Stimulated activated CD4-positive, alpha-beta T cell treated with anti-CD3 and anti-CD28 coated beads, Interleukin-4, amount 100 ng/mL, for 1 hour (primary cell): ENCODE measurements around the gene ZNF24.
A peak's percentile ranks its signal among the peaks of the same experiment; 100 is the strongest.

ENCODE experiments used
- DNase-seq: peaks from one replicate; pipeline ENCODE4 v3.0.0-alpha.2; 2020

ZNF24 gene

DNA sequence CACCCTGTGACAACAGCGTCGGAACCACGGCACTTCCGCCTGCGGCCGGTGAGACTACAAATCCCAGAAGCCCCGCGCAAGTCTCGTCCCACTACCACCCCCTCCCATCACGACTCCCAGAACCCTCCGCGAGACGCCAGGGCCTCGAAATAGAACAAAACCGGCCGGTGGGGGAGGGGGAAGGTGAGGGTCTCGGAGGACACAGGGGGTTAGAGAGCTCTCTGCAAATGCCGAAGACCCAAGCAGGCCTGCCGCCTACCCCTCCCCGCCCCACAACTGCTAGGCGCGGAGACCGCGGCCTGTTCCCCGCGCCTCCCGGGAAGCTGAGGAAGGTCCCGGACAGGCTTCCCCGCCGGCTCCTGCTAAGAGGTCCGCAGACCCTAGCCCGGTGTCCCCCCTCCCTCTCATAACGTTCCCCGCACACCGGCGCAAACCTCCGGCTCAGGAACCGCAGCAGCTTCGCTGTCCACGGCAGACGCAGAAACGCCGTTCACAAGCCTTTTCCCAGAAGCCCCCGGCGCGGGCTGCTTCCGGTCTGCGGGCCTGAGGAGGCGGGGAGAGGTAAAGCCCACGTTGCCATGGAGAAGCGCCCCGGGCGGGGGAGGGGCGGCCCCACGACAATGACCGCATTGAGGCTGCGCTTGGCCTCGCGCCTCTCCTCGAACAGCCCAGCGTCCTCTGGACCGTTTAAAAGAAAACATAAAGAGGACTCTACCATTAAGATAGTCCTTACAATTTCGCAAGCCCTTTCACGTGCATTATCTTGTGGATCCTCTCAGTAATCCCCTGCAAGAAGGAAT is at the start of gene ZNF24:
ZNF24 (minus strand) TSS at position 485 of the 800 bp plus-strand sequence. CDS start 3,770 bp downstream, outside the sequence.
- DNase-seq: peak; percentile 93

DNA sequence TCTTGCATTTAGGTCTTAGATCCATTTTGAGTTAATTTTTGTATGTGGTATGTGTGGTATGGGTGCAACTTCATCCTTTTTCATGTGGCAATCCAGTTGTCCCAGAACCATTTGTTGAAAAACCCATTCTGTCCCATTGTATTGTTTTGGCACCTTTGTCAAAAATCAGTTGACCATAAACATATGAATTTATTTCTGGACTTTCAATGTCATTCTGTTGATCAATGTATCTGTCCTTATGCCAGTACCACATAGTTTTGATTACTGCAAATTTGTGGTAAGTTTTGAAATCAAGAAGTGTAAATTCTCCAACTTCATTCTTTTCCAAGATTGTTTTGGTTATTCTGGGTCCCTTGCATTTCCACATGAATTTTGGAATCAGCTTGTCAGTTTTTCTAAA is 49.5 kb upstream of the ZNF24 start:
- DNase-seq: no peak

DNA sequence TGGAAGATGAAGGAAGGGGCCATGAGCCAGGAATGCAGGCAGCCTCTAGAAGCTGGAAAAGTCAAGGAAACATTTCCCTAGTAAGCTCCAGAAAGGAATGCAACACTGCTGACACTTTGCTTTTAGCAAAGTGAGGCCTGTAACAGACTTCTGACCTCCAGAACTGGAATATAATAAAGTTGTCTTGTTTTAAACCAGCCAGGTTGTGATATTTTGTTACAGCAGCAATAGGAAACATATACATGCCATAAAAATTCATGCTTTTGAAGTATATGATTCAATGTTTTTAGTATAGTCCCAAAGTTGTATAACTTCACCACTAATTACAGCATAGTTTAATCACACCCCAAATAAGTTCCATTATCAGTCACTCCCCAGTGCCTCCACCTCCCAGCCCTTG is 48.2 kb upstream of the ZNF24 start:
- DNase-seq: no peak

DNA sequence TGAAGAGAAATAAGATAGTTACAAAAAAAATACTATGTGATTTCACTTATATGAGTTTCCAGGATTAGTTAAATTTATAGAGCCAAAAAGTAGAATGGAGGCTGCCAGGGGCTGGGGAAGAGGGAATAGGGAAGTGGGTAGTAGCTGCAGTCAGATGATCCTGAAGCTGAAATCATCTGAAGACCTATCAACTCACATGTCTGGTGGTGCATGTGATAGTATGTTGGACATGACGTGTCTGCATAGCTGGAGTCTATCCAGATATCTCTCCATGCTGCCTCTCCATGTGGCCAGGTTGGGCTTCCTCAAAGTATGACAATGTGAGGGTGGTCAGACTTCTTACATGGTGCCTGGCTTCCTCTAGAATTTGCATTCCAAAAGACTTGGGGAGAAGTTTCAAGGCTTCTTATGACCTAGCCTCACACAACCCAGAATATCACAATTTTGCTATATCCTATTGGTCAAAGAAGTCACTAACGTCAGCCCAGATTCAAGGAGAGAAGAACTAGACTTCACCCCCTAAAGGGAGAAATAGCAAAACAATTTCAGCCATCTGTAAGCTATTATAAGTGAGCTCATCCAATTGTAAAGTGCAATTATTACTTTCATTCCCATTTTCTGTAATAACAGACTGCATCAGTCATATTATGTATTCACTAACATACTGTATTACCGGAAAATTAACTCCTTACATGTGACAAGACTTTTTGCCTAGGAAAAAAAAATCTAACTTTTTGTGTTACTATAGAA is 46.9 kb upstream of the ZNF24 start:
- DNase-seq: no peak

DNA sequence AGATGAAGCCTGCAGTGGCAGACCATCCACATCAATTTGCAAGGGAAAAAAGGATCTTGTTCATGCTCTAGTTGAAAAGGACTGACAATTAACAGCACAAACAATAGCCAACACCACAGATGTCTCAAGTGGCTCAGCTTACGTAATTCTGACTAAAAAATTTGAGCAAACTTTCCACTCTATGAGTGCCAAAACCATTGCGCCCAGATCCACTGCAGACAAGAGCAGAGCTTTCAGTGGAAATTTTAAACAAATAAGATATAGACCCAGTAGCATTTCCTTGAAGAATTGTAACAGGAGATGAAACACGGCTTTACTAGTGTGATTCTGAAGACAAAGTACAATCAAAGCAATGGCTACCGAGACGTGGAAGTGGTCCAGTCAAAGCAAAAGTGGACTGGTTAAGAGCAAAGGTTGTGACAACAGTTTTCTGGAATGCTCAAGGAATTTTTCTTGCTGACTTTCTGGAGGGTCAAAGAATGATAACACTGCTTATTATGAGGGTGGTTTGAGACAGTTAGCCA is 44.9 kb upstream of the ZNF24 start:
- no peak for DNase-seq

DNA sequence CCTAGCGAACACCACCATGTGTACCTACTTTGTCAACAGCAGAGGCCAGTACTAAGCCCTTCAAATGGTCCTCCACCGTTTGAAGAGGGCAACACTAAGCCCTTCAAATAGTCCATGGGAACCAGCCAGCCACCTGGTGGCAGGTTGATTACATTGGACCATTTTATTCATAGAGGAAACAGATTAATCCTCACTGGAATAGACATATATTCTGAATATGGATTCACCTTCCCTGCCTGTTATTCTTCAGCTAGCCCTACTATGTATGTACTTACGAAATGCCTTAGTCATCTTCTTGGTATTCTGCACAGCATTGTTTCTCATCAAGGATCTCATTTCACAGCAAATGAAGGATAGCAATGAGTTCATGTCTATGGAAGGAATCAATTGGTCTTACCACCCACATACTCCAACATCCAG is 42.9 kb upstream of the ZNF24 start:
- DNase-seq: no peak

DNA sequence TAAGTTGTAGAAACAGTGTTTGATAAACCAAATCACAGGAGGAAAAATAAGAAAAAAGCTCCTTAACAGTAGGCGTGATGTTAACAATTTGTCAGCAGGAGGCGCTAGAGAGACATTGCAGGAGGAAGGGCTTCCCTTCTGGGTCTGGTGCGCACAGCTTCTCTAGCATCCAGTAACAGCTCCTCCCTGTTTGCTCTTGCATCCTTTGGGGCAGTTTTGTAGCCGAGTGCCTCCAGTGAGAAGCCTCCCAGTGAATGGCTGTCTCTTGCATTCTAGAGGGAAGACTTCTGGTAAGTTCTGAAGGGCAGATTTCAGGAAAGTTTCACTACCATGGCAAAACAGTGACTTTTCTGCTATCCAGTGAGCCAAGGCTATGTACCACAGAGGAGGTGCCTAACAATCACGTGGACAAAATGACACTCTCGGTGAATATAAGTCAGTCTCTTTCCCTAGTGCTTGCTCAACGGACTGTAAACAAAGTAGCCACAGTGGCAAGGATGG is 42.4 kb upstream of the ZNF24 start:
- DNase-seq: peak; percentile 41

DNA sequence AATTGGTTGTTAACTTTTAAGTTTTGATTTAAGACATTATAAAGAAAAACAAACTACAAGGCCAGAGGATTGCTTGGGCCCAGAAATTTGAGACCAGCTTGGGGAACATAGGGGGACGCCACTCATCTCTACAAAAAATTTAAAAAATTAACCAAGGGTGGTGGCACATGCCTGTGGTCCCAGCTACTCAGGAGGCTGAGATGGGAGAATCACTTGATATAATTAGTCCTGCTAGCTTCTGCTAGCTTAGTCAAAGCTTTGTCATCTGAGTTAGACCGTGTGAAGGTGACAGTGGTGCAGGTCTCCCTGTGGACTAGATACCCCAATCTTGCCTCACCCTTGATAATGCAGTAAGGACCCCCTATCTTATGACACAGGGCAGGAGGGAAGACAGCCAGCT is 38.9 kb upstream of the ZNF24 start:
- DNase-seq: no peak

DNA sequence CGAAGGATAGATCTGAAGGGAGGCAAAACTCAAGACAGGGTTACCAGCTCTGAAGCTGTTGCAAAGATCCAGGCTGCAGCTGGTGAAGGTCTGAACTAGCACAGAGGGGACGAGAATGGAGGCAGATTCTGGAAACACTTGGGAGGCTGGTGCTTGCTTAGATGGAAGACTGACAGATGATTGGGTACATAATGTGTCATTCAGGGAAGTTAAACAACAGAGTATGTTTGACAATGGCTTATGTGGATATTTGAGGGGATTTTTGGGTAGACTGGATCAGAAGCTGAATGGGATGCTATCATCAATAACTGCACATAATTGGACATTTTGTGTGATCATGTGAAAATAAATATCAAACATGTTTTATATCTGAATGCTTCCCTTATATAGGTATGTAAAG is 35.2 kb upstream of the ZNF24 start:
- no peak for DNase-seq

DNA sequence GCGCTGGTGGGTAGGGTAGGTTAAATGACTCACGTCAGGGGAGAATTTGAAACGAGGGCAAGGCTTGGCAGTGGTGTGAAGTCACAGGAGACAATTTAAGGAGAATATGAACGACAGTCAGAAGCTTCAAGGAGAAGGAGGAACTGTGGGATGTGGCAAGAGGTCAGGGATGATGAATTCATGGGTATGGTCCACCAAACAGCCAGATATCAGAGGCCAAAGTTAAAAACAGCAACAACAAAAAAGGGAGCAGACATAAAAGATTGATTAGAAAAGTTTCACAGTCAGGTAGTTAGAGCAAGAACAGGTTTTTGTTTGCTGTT is 34.3 kb upstream of the ZNF24 start:
- no peak for DNase-seq

DNA sequence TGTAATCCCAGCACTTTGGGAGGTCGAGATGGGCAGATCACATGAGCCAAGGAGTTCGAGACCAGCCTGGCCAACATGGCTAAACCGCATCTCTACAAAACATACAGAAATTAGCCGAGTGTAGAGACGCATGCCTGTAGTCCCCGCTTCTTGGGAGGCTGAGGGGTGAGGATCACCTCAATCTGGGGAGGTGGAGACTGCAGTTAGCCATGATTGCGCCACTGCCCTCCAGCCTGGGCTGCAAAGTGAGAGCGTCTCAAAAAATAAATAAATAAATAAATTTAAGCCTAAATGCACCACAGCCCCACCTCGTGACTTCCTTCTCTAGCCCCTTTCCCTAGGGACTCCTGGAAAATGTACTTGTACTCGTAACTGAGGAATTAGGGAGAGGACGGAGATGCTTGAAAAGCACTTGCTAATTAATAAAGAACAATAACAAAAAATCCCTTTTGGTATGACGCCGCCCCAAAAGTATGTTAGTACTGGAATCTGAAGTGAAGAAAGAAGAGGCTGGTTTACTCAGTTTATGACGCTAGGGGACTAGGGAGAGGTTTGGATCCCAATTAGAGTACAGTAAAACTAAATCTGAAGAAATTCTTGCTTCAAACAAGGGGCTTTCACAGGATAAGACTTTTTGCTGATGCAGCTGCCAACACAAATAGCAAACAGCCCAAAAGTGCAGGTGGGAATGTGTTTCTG is 33.8 kb upstream of the ZNF24 start:
- no peak for DNase-seq

DNA sequence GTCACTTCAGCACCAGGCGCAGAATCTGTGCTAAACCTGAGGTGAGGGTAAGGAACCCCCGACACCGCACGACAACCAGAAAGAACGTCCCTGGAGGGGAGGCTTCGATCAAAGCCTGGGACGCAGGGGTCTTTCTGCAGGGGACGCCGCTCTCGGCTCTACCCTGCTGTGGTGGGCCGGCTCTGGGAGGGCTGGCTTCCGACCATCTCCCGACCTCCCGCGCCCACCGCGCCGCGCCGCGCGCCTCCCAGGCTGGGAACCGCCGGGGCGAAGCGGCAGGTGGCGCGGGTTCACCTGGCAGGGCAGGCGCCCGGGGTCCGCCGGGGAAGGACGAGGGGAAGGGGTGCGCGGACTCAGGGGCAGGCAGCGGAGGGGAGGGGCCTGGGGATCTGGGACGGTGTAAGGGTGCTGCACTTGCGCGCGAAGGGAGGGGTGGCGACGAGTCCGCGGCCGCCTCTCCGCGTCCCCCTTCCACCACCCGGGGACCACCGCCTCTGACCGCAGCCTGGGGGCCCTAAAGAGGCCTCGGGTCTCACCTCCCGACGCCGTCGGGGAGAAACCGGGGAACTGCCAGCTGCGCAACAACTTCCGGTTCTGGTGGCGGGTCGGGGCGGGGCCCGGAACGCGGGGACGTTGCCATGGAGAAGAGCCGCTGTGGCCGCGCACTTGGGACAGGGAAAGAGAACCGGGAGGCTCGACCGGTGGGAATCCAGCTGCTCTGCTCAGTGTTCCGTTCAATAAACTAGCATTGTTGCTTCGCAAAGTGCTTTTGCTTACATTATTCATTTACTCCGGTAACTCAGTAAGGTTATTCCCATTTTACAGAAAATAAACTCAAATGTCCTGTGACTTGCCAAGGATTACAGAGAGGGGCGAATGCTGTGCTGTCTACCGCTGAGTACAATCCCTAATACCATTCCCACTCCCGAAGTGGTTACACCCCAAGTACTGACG is 32.8 kb upstream of the ZNF24 start, which contains the start of gene ZNF396:
ZNF396 (minus strand) TSS at position 596 of the 954 bp plus-strand sequence. CDS start 3,045 bp downstream, outside the sequence.
- DNase-seq: peak; percentile 67

DNA sequence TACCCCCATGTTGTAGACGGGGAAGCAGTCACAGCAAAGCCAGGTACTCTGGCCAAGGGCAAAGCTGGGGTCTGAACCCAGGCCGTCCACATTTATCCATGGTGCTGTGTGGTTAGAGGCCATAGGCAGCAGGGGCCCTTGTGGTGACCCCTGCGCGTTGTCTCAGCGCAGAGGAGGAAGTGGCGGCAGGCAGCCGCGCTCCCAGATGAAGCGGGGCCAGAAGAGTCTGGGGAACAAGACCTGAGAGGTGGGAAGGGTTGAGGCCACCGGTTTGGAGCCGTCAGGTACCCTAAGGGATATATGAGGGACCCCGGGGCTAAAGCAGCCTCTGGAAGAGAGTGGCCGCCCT is 32.1 kb upstream of the ZNF24 start:
- DNase-seq: no peak

DNA sequence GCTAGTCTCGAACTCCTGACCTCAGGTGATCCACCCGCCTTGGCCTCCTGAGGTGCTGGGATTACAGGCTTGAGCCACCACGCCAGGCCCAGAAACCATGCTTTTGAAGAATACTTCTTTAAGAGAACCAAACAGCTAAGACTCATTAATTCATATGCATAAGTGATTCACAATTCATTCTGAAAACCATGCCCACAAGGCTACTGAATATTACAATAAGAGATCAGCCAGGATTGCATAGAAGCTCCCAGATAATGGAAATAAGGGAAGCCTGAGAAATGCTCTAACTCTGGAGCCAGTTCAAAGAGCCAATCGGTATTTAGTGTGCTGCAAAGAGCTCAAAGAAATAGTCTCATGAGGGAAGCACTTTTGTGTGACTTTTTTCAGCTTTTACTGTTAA is 30.5 kb upstream of the ZNF24 start:
- no peak for DNase-seq

DNA sequence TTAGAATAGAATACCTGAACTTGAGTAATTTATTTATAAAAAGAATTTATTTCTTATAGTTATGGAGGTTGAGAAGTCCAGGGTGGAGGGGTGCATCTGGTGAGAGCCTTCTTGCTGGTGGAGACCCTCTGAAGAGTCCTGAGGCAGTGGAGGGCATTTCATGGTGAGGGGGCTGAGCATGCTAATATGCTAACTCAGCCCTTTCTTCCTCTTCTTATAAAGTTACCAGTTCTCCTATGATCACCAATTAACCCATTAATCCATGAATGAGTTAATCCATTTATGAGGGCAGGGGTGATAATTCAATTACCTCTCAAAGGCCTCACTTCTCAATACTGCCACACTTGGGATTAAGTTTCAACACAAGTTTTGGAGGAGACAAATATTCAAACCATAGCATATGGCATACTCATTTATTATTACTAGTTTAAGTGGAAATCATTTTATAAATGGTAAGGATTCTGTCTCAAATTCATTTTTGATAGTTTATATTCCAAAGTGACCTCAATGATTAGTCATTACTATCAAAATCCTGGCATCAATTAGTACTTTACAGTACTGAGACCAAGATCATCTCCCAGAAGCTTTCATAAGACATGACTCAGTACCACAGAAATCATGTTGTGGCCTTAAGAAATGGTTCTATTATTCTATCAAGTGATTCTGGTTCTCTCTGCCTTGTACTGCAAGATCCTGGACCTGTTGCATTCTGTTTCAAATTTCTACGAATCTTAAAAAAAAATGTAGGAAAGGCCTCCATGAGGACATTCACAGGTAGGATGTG is 27.4 kb upstream of the ZNF24 start:
- DNase-seq: no peak

DNA sequence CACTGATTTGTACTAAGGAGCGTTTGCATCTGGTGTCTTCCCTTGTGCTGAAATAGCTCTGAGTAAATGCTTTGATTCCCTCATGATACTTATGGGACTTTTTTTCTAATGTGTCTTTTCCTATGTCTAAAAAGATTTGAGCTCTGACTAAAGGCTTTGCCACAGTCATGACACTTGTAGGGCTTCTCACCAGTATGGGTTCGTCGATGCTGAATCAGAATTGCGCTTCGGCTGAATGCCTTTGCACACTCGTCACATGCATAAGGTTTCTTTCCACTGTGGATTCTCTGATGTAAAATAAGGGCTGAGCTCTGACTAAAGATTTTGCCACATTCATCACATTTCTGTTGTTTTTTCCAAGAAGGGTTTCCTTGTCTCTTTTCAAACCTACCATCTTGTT is 24.9 kb upstream of the ZNF24 start:
- DNase-seq: no peak

DNA sequence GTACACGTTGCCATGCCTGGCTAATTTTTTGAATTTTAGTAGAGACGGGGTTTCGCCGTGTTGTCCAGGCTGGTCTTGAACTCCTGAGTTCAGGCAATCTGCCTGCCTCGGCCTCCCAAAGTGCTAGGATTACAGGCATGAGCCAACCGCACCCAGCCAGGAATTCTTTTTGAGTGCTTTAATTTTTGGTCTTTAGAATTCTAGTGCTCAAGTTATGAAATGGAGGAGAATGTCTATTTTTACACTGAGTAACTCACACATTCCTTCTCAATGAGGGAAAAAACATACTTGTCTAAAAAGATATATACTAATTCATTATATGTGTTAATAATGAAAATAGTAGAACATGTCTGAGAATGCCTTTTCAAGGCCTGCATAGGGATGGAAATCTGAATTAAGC is 24.4 kb upstream of the ZNF24 start:
- no peak for DNase-seq

DNA sequence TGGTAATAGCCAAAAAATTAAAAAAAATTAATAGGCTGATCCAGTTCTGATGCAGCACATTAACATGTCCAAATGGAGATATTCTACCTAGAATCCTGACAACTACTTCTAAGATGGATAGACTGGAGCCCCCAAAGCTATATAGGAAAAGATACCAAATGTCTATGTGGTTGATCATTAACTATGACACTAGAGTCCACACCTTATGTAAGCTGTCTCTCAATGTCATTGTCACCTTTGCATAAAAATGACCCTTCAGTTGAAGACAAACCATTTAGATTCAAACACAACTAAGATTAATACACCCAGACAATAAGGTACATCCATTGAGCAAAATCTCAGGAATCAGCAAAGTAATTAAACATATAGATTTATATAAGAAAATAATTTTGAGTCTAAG is 18.3 kb upstream of the ZNF24 start:
- no peak for DNase-seq

DNA sequence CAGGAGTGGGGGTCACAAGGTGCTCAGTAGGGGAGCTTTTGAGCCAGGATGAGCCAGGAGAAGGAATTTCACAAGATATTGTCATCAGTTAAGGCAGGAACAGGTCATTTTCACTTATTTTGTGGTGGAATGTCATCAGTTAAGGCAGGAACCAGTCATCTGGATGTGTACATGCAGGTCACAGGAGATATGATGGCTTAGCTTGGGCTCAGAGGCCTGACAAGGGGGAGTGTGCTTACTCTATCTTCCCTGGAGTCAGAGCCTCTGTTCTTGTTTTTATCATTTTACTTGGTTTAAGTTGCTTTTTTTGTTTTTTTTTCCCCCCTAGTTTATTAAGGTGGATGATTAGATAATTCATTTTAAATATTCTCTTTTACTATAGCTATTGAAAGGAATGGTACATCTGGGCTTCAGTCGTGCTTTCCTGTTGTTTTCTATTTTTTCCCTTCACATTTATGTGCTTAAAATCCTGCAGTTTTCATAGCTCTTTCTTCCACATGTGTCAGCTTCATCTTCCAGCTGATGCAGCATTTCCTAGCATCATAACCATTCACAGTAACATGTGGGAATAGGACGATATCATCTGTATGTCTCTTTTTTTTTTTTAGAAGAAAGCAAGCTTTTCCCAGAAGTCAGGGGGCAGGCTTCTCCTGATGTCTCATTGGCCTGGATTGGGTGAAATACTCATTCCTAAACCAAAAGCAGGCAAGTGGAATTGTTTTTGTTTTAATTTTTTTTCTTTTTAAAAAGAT is 17.5 kb upstream of the ZNF24 start:
- DNase-seq: no peak

DNA sequence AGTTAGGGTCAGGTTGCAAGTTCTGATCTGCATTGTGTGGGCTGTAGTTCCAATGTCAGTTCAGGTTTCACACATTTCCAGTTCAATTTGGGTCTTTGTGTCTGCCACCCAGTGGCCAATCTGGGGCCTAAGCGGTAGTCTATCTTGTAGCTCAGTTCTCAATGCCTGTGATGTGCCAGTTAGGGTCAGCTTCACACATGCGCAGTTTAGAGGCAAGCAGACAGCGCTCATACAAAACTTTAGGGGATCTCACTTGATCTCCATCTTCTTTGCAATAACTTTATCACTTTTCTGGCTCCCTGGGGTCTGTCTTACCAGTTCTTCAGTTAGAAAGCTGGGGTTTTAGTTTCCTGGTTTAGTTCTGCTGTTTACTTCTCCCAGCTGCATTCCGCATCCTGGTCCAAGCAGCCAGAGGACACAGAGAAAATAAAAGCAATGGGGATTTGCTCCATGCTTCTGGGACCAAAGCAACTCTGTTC is 11.0 kb upstream of the ZNF24 start:
- peak; percentile 46 for DNase-seq
